ENCODE measurements around the gene EVI5L. TPM values are rescaled to one million over a fixed set of nuclear protein-coding genes. Genes with fewer than 3 reads are reported as not detected.

The EVI5L gene
- total RNA-seq, 4 donors from 2014 or later, result 14.4 to 30.3 (median 17.7) TPM

DNA sequence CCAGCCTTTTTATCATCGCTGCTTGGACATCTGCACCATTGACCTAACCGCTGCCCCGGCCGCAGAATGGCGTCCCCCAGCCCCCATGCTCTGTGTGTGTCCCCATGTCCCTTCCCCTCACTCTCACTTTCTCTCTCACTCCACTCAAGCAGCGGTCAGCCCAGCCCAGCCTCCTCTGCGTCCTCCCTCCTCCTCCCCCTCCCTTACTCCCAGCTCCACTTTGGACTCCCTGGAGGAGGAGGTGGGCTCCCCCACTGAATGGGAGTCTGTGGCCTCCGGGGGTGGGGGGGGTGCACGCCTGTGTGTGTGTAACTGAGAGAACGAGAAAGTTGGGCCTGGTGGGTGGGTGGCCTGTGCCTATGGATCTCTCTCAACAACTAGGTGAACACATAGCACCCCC is 75.8 kb downstream of the EVI5L start:
- Histone ChIP-seq H3K4me3 (no peak overlapping the region), H3K4me1 (peaks cover 0 to 50% (median 16%) of the 10 kb centered on the region in 4 donors), H3K9me3 (no peaks in the 10 kb centered on the region), H3K36me3 (peaks cover 5 to 50% (median 9%) of the 10 kb centered on the region in 3 donors), H3K27me3 (no peaks in the 10 kb centered on the region), H3K27ac (no peak overlapping the region)
- DNase-seq (ENCODE audit: low spot score in 2 of 2), result no peak
- WGBS, 2 donors, result 73 to 77% methylated on average over 10 of the region's 10 CpGs
- TF ChIP-seq EP300 (IDR thresholded peaks at IDR 0.05), result no peak
- no peak for TF ChIP-seq POLR2A (IDR thresholded peaks at IDR 0.05)
- TF ChIP-seq, protein P1, sequence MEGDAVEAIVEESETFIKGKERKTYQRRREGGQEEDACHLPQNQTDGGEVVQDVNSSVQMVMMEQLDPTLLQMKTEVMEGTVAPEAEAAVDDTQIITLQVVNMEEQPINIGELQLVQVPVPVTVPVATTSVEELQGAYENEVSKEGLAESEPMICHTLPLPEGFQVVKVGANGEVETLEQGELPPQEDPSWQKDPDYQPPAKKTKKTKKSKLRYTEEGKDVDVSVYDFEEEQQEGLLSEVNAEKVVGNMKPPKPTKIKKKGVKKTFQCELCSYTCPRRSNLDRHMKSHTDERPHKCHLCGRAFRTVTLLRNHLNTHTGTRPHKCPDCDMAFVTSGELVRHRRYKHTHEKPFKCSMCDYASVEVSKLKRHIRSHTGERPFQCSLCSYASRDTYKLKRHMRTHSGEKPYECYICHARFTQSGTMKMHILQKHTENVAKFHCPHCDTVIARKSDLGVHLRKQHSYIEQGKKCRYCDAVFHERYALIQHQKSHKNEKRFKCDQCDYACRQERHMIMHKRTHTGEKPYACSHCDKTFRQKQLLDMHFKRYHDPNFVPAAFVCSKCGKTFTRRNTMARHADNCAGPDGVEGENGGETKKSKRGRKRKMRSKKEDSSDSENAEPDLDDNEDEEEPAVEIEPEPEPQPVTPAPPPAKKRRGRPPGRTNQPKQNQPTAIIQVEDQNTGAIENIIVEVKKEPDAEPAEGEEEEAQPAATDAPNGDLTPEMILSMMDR (IDR thresholded peaks at IDR 0.05), result no peak

DNA sequence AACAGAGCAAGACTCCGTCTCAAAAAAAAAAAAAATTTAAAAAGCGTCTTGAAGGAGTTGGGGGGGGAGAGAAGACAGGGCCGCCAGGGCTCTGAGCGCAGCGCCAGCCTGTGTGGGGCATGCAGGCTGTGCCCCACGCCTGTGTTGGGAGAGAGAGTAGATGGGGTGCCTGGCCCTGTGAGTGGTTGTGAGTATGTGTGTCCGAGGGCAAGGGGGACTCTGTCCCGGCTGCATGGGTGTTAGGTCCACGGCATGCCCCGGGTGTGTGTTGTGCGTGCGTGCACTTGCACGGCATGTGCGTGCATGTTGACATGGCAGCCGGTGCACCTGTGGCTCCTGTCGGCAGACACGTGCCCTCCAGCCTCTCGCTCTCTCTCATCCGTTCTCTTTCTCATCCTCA is 77.1 kb downstream of the EVI5L start:
- Histone ChIP-seq H3K9me3 (no peaks in the 10 kb centered on the region), H3K27ac (no peak overlapping the region), H3K4me1 (peaks cover 0 to 50% (median 16%) of the 10 kb centered on the region in 4 donors), H3K27me3 (no peaks in the 10 kb centered on the region), H3K4me3 (no peak overlapping the region), H3K36me3 (peaks cover 6 to 63% (median 19%) of the 10 kb centered on the region in 3 donors)
- DNase-seq (ENCODE audit: low spot score in 2 of 2), result no peak
- WGBS, 2 donors, result 84 to 86% methylated on average over 19 of the region's 19 CpGs
- TF ChIP-seq POLR2A (IDR thresholded peaks at IDR 0.05), result no peak
- TF ChIP-seq EP300 (IDR thresholded peaks at IDR 0.05), result no peak
- TF ChIP-seq, protein P1 (IDR thresholded peaks at IDR 0.05), result no peak

GRCh38 chr19:7907544-7907943 is 77.5 kb downstream of the EVI5L start:
- no peaks in the 10 kb centered on the region for H3K9me3 ChIP-seq
- no peaks in the 10 kb centered on the region for H3K27me3 ChIP-seq
- peaks cover 6 to 67% (median 22%) of the 10 kb centered on the region in 3 donors for H3K36me3 ChIP-seq
- TF ChIP-seq, protein P1 (IDR thresholded peaks at IDR 0.05), result no peak
- TF ChIP-seq EP300 (IDR thresholded peaks at IDR 0.05), result no peak
- no peak for TF ChIP-seq POLR2A (IDR thresholded peaks at IDR 0.05)
- no peak for DNase-seq (ENCODE audit: low spot score in 2 of 2)
- WGBS, 2 donors, result 87% methylated on average over 11 of the region's 11 CpGs
- H3K4me3 ChIP-seq, result no peak overlapping the region
- H3K27ac ChIP-seq, result no peak overlapping the region
- H3K4me1 ChIP-seq, result peaks cover 0 to 48% (median 16%) of the 10 kb centered on the region in 4 donors

DNA sequence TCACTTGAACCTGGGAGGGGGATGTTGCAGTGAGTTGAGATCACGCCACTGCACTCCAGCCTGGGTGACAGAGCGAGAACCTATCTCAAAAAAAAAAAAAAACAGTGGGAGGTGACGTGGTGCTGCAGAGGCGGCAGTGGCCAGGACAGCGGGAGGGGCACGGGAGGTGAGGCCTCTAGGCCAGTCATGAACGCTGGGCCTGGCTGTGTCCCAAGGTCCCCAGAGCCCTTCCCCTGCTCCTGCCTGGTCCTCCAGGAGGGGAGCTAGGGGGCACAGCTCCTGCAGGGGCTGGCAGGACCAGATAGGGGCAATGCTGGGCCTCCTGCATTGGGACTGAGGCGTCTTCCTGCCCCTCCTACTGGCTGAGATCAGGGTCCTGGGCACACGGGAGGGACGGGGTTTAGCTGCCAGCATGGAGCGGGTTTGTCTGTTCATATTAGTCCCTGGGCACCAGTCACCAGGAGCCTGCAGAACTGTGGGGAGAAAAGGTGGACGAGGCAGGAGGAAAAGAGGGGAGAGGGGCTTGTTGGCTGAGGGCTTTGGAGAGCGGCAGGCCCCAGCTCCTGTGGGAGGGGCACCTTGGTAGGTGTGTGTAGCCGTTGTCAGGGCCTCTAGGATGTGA is 78.2 kb downstream of the EVI5L start:
- Histone ChIP-seq H3K36me3 (peaks cover 6 to 74% (median 22%) of the 10 kb centered on the region in 3 donors), H3K9me3 (no peaks in the 10 kb centered on the region), H3K4me3 (no peak overlapping the region), H3K27me3 (no peaks in the 10 kb centered on the region), H3K4me1 (peaks cover 0 to 41% (median 13%) of the 10 kb centered on the region in 4 donors), H3K27ac (no peak overlapping the region)
- TF ChIP-seq, protein P1 (IDR thresholded peaks at IDR 0.05), result no peak
- no peak for TF ChIP-seq POLR2A (IDR thresholded peaks at IDR 0.05)
- TF ChIP-seq EP300 (IDR thresholded peaks at IDR 0.05), result no peak
- WGBS, 2 donors, result 77 to 81% methylated on average over 14 of the region's 14 CpGs
- no peak for DNase-seq (ENCODE audit: low spot score in 2 of 2)

- DNase-seq (ENCODE audit: low spot score in 2 of 2), result no peak
- peaks cover 0 to 41% (median 13%) of the 10 kb centered on the region in 4 donors for H3K4me1 ChIP-seq
- H3K36me3 ChIP-seq, result peaks cover 6 to 81% (median 22%) of the 10 kb centered on the region in 3 donors
- H3K9me3 ChIP-seq, result no peaks in the 10 kb centered on the region
- WGBS, 2 donors, result 82 to 88% methylated on average over 15 to 16 of the region's 19 CpGs
- no peak overlapping the region for H3K4me3 ChIP-seq
- no peaks in the 10 kb centered on the region for H3K27me3 ChIP-seq
- H3K27ac ChIP-seq, result no peak overlapping the region
- TF ChIP-seq, protein P1 (IDR thresholded peaks at IDR 0.05), result no peak
- no peak for TF ChIP-seq POLR2A (IDR thresholded peaks at IDR 0.05)
- no peak for TF ChIP-seq EP300 (IDR thresholded peaks at IDR 0.05)
Observed at GRCh38 chr19:7908742-7909461, 78.9 kb downstream of the EVI5L start.

Measured in tibial nerve (tissue), 4 donors.